ENCODE data around the gene GOLGA6L10.
A peak's percentile ranks its signal among the peaks of the same experiment; 100 is the strongest.
"Not testable (repeated sequence)": the region's sequence is repeated elsewhere in the genome, so short reads cannot be mapped to it uniquely, and the experiment has no call there.

Gene GOLGA6L10, protein sequence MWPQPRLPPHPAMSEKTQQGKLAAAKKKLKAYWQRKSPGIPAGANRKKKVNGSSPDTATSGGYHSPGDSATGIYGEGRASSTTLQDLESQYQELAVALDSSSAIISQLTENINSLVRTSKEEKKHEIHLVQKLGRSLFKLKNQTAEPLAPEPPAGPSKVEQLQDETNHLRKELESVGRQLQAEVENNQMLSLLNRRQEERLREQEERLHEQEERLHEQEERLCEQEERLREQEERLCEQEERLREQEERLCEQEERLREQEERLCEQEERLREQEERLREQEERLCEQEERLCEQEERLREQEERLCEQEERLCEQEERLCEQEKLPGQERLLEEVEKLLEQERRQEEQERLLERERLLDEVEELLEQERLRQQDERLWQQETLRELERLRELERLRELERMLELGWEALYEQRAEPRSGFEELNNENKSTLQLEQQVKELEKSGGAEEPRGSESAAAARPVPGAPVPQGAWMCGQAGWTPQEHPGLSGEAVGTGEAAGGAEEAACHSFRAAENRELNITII

DNA sequence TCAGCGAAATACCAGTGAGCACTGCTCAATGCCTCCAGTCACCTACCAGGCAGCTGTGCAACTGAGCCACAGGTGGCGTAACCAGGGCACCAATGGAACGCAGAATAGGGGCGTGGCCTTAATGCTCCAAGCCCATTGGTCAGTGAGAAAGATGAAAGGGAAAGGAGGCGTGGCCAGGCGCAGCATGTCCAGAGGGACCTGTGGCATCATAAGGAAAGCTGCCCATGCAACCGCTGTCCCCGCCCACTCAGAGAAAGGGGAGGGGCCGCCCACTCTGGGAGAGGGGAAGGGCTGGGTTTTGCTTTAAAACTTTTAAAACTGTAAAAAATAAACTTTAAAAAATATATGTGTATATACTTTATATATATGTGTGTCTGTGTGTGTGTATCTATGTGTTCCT, at the start of gene GOLGA6L10:
Gene GOLGA6L10, minus strand, starts transcription at position 101 of the 400 bp plus-strand sequence. Its CDS starts 100 bp downstream, at position 1.
- DNase-seq (ENCODE audit: low read depth in 2 of 2) = not testable (repeated sequence)

DNA sequence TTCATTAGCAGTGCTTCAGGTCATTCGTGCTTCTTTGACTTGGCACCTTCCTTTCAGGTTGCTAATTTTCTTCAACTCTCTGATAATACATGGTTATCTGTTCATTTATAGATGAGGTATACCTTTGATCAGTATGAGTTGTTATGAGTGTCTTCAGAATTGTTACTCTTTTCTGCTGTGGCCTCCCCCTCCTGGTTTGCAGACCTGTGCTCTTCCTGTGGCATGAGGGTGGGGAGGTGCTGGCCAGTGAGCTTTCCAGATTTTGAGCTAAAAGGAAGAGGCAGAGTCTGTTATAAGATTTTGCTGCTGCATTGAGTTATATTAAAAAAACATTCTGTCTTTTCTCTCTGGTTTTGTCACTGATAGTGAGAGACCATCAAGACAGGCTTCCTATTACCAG, 49.5 kb upstream of the GOLGA6L10 start:
- no peak for DNase-seq (ENCODE audit: low read depth in 2 of 2)

DNA sequence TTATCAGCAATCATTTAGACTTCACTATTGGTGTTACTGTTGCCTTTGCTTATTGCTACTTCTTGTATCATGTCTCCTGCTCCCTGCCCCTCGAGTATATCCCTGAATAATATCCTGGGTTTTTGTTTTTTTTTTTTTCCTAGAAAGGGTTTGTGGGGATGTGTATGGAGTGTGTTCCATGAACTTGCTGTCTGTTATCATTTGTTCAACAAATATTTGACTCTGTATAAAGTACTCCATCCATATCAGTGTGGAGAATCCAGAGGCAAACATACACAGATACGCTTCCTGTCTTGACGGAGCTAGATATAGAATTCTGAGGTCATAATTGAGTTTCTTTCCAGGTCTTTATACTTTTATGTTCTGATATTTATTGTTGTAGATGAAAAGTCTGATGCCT, 48.5 kb upstream of the GOLGA6L10 start:
- DNase-seq (ENCODE audit: low read depth in 2 of 2) = no peak

DNA sequence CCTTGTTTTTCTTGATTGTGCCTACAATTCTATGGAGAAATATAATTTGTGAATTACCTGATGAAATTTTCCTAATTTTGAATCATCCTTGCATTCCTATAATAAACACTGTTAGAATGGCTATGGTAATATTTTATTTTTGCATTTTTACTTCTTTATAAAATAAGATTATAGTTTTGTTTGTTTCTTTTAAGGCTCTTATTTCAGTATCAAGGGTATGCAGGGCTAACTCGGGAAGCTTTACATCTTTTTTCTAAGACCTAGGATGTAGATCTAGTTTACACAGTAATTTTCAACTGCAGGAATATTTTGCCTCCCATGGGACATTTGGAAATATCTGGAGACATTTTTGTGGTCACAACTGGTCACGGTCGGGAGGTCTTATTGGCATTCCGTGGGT, 46.5 kb upstream of the GOLGA6L10 start:
- DNase-seq (ENCODE audit: low read depth in 2 of 2) = not testable (repeated sequence)

DNA sequence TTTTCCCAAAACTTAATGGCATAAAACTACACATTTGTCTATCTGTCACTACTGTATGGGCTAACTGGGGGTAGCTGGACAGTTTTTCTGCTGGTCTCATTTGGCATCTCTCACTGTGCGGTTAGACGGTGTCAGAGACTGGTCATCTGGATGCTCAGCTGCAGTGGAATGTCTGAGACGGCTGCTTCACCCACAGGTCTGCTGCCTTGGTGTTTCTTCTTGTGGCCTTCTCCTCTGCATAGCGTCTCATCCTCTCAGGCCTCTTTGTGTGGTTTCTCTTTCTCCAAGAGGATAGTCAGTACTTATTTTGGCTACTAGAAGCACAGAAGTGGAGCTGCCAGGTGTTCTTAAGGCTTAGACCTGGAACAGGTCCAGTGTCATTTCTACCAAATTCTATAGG, 44.4 kb upstream of the GOLGA6L10 start:
- no peak for DNase-seq (ENCODE audit: low read depth in 2 of 2)

DNA sequence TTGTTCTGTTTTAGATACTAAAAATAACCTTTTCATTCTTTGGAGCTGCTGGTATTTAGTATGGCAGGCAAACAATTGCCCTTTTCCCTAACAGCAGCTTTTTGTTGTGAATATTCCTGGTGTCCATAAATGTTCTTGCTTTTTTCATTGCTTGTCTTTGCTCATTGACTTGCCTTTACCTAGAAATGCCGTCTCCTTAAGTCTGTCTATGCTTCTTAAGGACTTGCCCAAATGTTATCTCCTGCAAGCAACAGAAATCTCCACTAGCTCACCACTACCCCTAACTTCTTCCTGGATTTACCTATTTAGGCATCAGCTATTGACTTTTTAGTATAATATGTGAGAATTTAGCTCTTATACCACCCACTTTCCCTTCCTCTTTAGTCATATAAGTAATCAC, 42.8 kb upstream of the GOLGA6L10 start:
- not testable (repeated sequence) for DNase-seq (ENCODE audit: low read depth in 2 of 2)

DNA sequence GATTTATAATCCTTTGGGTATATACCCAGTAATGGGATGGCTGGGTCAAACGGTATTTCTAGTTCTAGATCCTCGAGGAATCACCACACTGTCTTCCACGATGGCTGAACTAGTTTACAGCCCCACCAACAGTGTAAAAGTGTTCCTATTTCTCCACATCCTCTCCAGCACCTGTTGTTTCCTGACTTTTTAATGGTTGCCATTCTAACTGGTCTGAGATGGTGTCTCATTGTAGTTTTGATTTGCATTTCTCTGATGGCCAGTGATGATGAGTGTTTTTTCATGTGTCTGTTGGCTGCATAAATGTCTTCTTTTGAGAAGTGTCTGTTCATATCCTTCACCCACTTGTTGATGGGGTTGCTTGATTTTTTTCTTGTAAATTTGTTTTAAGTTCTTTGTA, 40.9 kb upstream of the GOLGA6L10 start:
- DNase-seq (ENCODE audit: low read depth in 2 of 2) = not testable (repeated sequence)

DNA sequence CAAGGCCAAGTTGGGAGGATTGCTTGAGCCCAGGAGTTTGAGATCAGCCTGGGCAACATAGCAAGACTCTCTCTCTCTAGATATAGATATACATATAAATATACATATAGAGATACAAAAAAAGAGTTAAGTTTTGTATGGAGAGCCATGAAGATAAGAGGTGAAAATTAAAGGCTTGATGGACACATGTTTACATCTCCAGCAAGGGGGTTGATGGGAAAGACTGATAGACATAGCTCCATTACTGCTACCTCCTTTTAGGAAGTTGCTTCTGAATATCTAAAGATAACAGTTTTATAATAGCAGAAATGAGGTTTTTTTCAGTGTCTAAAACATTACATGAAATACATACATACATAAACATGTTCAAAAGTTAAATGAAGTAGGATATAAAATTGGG, 37.9 kb upstream of the GOLGA6L10 start:
- DNase-seq (ENCODE audit: low read depth in 2 of 2) = not testable (repeated sequence)

DNA sequence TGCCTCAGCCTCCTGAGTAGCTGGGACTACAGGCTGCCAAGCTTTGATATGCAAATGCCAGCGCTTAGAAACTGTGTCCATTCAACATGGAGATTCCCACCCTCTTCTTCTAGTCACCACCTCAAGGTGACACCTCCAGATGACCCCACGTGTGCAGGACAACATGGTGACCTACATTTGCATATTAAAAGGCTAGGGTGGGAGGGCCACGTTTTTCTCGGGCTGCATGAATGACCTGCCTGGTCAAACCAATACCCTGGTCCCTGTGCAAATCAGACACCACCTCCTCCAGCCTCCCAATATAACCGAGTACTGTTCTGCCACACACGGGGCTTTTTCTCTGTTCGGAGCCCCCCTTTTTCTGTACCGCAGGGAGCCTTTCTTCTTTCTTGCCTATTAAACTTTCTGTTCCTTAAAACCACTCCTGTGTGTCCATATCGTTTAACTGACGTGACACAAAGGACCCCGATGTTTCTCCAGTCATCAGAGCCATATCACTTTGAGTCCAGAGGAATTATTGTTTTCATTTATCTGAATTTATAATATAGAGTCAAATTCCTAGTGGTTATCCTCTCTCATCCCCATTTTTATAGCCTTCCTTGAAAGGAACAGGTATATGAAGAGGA, 32.2 kb upstream of the GOLGA6L10 start:
- DNase-seq (ENCODE audit: low read depth in 2 of 2) = not testable (repeated sequence)

DNA sequence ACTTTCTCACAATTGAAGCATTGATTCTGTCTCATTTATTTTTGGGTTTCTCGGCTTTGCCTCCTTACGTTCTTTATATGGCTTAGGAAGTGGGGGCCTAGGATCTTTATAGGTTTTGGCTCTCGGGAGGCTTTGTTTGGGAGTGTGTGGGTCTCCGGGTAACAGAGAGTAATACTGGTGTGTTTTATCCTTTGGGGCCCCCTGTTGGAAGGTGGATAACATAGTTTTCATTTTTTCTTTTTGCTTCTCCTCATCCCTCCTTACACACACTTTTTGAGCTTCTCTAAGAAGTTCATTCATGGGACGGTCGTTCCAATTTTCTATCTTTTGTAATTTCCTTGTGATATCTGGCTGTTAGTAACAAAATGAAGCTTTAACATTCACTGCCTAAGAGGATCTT, 30.3 kb upstream of the GOLGA6L10 start:
- DNase-seq (ENCODE audit: low read depth in 2 of 2) = not testable (repeated sequence)

DNA sequence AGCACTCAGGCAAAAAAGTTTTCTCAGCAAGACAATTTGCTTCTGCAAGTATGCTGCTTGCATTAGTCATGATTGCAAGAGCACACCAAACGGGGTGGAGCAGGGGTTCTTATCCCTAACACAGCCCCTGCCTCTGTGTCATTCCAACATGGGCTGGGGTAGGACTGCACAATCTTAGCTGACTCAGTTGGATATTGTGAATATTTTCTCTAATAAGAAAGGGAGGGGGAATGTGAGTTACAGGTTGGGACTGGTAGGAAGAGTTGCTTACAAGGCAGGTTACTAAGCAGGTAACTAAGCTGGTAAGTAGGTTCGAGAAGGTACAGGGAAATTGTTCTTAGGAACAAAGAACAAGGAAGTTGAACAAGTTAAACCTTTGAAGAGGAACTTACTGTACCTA, 24.4 kb upstream of the GOLGA6L10 start:
- DNase-seq (ENCODE audit: low read depth in 2 of 2) = not testable (repeated sequence)

DNA sequence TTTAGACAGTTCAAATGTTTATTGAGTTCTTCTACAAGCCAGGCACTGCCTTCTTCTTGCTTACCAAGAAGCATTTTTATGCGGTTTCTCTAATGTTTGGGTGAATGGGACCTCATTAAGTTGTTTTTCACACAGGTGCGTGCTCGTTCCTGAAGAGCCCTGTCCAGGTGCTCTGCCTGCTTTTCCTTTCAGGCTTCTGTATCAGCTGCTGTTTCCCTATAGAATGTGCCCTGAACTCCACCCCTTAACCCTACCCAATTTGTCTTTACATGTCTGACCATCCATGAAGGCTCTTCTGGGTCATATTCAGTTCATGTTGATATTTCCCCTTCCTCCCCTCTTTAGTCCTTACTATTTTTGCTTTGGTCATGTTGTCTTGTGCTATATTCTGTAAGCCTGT, 22.4 kb upstream of the GOLGA6L10 start:
- DNase-seq (ENCODE audit: low read depth in 2 of 2) = no peak

DNA sequence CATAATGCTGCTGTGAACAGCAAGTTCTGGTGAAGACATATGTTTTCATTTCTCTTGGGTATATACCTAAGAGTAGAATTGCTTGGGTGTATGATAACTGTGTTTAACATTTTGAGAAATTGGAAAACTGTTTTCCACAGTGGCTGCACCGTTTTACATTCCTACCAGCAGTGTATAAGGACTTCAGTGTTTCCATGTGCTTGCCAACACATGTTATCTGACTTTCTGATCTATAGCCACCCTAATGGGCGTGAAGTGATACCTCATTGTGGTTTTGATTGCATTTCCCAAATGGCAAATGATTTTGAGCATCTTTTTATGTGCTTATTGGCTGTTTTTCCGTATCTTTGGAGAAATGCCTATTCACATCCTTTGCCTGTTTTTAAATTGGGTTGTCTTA, 18.5 kb upstream of the GOLGA6L10 start:
- DNase-seq (ENCODE audit: low read depth in 2 of 2) = not testable (repeated sequence)

DNA sequence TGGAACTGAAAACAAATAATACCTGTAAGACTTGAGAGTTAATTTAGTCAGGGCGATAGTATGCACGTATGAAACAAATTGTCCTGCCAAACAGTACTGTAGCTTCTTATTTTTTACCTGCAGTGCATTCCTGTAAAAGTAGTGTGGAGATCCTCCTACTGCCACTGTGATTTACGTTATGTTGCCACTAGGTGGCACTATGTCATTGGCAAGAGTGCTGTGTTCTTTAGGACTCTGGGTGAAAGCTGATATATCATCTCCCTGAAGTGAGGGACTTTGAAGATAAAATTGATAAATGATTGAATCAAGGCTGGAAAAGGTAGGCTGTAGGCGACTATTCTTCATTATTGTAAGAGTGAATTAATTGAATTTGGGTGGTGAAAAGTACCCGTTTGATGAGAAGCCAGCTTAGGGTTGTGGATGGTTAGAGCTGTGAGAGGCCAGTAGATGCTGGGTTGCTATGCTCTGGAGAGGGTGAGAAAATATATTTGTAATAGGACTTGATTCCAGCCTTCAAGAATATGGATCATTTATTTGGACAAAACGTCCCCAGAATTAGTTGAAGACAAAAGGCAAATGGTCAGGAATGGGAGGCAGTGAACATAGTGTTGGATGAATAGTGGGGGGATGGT, 16.5 kb upstream of the GOLGA6L10 start:
- DNase-seq (ENCODE audit: low read depth in 2 of 2) = peak in 1 of 2 experiments; percentile 4

DNA sequence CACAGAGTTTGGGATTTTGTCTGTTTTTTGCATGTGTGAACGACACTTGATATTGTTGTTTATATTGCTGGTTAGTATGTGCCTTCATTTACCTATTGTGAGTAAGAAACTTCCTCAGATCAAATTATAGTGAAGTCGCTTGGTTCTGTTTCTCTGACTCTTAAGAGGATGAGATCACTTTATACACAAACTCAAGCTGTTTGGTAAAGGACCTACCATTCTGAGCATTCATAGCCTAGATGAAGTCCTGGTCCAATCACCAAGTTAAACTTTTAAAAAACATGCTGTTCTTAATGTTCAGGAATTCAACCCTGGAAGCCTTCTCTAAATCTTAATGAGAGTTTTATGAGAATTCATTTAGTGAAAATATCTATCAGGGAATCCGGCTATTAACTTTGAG, 15.3 kb upstream of the GOLGA6L10 start:
- not testable (repeated sequence) for DNase-seq (ENCODE audit: low read depth in 2 of 2)

DNA sequence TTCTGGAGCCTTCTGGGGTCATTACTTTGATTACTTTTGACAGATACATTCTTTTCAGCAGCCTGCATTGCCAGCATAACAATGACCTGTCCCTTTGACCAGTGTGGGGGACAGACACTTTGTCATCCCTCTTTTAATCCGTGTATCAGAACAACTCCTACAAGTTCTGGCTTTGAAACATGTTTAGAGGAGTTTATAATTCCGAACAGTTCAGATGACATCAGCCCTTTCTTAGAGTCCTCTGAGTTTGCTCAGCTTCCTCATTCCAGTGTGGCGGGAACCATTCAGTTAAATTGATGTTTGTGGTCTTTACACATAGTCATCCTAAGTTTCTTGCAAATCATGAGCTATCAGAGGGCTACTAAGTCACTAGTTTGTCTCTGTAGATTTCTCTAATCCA, 13.5 kb upstream of the GOLGA6L10 start:
- not testable (repeated sequence) for DNase-seq (ENCODE audit: low read depth in 2 of 2)

DNA sequence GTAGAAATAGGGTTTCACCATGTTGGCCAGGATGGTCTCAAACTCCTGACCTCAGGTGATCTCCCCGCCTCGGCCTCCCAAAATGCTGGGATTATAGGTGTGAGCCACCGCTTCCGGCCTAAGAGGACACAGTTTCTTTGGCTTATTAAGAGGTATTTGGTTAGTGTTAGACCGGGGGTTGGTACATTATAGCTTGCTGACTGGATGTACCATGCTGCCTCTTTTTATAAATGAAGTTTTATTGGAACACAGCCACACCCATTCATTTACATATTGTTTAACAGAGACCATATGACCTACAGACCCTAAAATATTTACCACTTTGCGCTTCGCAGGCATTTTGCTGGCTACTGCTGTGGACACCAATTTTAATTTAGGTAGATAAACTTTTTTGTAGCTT, 11.3 kb upstream of the GOLGA6L10 start:
- not testable (repeated sequence) for DNase-seq (ENCODE audit: low read depth in 2 of 2)

DNA sequence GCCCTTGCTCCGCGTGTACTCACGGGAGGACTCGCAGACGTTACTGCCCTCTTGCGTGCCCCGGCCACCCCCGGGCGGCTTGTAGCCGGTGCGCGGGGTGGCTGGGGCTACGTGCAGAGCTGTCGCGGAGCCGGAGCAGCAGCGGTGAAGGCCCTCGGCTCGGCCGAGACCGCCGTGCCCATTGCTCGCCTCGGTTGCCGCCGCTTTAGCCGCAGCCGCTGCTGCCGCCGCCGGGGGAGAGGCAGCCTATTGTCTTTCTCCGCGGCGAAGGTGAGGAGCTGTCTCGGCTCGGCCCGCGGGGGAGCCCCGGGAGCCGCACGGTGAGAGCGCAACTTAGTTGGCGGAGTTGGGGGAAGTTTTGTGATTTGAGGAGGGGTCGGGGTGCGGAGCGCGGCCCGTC, 5.8 kb upstream of the GOLGA6L10 start:
- not testable (repeated sequence) for DNase-seq (ENCODE audit: low read depth in 2 of 2)

DNA sequence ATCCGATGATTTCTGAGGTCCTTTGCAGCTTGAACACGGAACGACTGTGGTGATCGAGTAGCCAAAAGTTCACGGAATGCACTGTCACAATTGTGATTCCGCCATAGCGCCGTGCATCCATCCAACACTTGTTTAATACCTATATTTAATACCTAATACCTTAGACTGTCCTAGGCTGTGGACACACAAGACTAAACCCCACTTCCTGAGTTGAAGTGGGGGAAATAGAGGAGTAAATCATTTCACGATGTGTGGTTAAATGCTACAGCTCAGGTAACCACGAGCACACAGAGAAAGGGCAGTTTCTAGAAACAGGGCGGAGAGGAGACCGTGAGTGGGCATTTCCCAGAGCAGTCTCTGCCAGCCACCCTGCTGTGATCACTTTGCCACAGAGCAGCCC, 5.3 kb upstream of the GOLGA6L10 start:
- not testable (repeated sequence) for DNase-seq (ENCODE audit: low read depth in 2 of 2)

DNA sequence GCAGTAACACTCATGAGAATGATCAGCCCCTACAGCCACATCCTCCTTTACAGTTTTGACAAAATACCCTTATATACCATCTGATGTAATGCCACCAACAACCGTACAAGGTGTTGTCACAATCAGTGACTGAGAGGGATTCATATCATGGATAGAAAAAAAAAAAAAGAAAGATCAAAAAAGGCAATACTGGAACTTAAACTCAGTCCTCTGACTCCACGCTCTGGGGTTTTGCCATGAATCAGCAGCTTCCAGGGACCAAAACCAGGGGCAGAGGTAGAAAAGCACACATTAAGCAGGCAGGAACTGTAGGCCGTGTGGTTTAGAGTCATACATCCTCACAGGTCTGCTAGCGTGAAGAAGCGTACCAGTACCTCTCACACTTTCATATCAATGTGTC, 1.6 kb downstream of the GOLGA6L10 start:
- DNase-seq (ENCODE audit: low read depth in 2 of 2) = not testable (repeated sequence)

DNA sequence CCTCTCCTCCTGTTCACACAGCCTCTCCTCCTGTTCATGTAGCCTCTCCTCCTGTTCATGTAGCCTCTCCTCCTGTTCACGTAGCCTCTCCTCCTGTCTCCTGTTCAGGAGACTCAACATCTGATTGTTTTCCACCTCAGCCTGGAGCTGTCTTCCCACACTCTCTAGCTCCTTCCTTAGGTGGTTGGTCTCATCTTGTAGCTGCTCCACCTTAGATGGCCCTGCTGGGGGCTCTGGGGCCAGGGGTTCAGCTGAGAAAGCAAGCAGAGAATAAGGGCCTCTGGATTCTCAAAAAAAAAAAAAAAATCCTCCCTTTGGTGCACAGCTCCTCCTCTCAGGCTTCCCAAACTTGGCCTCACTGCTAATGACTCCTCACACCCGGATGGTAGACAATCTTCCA, 4.1 kb downstream of the GOLGA6L10 start:
- not testable (repeated sequence) for DNase-seq (ENCODE audit: low read depth in 2 of 2)

DNA sequence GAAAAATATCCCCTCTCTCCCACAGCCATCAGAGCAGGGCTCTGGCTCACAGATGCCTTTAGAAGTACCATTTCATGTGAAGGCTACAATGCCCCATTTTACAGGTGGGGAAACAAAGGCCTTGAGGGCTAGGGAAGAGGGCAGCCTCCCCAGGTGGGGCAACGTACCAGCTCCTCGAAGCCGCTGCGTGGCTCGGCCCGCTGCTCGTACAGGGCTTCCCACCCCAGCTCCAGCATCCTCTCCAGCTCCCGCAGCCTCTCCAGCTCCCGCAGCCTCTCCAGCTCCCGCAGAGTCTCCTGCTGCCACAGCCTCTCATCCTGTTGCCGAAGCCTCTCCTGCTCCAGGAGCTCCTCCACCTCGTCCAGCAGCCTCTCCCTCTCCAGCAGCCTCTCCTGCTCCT, 4.9 kb downstream of the GOLGA6L10 start:
- not testable (repeated sequence) for DNase-seq (ENCODE audit: low read depth in 2 of 2)

All from stimulated activated CD4-positive, alpha-beta T cell treated with anti-CD3 and anti-CD28 coated beads, Interleukin-12 subunit alpha, Interleukin-12 subunit beta, amount 100 ng/mL, for 24 hours (primary cell).